ENCODE data around the gene TMEM186.

DNA sequence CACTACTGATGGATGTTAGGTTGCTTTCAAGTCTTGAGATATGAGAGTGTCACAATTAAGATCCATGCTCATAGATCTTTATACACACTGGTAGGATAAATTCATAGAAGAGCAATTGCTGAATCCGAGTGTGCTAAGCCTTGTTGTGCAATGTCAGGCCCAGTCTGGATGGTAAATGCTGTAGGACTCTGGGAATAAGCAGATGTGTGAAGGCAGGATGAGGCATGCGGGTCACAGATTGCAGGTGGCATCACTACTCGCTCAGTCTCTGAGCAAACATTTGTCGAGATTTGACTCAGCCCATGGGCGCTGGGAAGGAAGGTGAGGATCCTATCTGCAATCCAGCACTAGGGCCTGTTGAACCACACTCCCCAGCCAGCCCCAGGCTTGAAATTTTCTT, 40.7 kb downstream of the TMEM186 start:
- TF ChIP-seq, protein P1, sequence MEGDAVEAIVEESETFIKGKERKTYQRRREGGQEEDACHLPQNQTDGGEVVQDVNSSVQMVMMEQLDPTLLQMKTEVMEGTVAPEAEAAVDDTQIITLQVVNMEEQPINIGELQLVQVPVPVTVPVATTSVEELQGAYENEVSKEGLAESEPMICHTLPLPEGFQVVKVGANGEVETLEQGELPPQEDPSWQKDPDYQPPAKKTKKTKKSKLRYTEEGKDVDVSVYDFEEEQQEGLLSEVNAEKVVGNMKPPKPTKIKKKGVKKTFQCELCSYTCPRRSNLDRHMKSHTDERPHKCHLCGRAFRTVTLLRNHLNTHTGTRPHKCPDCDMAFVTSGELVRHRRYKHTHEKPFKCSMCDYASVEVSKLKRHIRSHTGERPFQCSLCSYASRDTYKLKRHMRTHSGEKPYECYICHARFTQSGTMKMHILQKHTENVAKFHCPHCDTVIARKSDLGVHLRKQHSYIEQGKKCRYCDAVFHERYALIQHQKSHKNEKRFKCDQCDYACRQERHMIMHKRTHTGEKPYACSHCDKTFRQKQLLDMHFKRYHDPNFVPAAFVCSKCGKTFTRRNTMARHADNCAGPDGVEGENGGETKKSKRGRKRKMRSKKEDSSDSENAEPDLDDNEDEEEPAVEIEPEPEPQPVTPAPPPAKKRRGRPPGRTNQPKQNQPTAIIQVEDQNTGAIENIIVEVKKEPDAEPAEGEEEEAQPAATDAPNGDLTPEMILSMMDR (IDR thresholded peaks at IDR 0.05; ENCODE audit: low read depth, low read length), result no peak
- no peak for TF ChIP-seq EZH2phosphoT487 (IDR thresholded peaks at IDR 0.05; ENCODE audit: low read depth)
